HEK293T (cell line): ENCODE data around the gene CFAP97D2.

Source experiments
- ARNT ChIP-seq: fragments of 450-650 bp; IDR thresholded peaks from 2 replicates; pipeline ENCODE4 v1.6.1; 2017; ENCODE audit warnings: mild to moderate bottlenecking
- CTBP1 ChIP-seq: fragments of 450-650 bp; IDR thresholded peaks from 2 replicates; pipeline ENCODE4 v1.6.1; 2016; ENCODE audit warnings: borderline replicate concordance
- ELF4 ChIP-seq: fragments of 450-650 bp; IDR thresholded peaks from 2 replicates; pipeline ENCODE4 v1.6.1; 2017; ENCODE audit warnings: antibody characterized with exemption
- FOXK2 ChIP-seq: fragments of 450-650 bp; IDR thresholded peaks from 2 replicates; pipeline ENCODE4 v1.6.1; 2016; ENCODE audit warnings: mild to moderate bottlenecking
- FOXM1 ChIP-seq: fragments of 450-650 bp; IDR thresholded peaks from 2 replicates; pipeline ENCODE4 v1.6.1; 2017; ENCODE audit warnings: mild to moderate bottlenecking, borderline replicate concordance
- HDGF ChIP-seq: fragments of 450-650 bp; IDR thresholded peaks from 2 replicates; pipeline ENCODE4 v1.6.1; 2017; ENCODE audit warnings: antibody characterized with exemption, borderline replicate concordance
- LEF1 ChIP-seq: fragments of 450-650 bp; IDR thresholded peaks from 2 replicates; pipeline ENCODE4 v1.6.1; 2017; ENCODE audit warnings: mild to moderate bottlenecking, borderline replicate concordance
- NFRKB ChIP-seq: fragments of 450-650 bp; IDR thresholded peaks from 2 replicates; pipeline ENCODE4 v1.6.1; 2016; ENCODE audit warnings: mild to moderate bottlenecking, moderate library complexity
- SP1 ChIP-seq: fragments of 450-650 bp; IDR thresholded peaks from 2 replicates; pipeline ENCODE4 v1.6.1; 2017
- SUZ12 ChIP-seq: fragments of 450-650 bp; IDR thresholded peaks from 2 replicates; pipeline ENCODE4 v1.6.1; 2016; ENCODE audit warnings: mild to moderate bottlenecking
- TARDBP ChIP-seq: fragments of 450-650 bp; IDR thresholded peaks from 2 replicates; pipeline ENCODE4 v1.6.1; 2016
- TF ChIP-seq, protein P1 (sequence below): fragments of 450-650 bp; IDR thresholded peaks from 2 replicates; pipeline ENCODE4 v1.6.1; 2016

DNA sequence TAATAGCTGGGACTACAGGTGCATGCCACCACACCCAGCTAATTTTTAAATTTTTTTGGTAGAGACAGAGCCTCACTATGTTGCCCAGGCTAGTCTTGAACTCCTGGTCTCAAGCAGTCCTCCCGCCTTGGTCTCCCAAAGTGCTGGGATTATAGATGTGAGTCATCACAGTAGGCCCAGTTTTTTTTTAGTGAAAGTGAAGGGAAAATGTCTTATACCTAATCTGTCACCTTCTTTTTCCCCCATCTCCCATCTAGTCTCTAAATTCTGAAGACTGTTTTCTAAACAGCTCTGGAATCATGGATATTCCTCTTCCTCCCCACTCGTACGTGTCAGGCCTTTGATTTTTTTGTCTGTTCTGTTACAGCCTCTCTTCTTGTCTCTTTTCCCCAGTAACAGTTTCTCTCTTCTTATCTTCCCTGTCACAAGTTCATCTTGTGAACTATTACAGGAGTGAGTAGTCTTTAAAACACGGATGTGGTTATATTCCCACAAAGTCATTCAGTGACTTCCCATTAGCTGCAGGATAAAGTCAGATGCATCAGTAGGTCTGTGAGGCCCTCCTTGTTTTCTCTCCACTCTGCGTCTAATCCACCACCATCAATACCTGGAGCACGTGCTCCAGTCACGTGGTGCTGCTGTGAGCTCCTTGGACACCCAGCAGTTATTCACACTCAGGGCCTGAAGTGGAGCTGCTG, 58.5 kb downstream of the CFAP97D2 start:
- TF ChIP-seq ARNT, result no peak
- TF ChIP-seq CTBP1, result no peak
- no peak for TF ChIP-seq SUZ12
- no peak for TF ChIP-seq ELF4
- no peak for TF ChIP-seq TARDBP
- no peak for TF ChIP-seq FOXK2
- TF ChIP-seq, protein P1, sequence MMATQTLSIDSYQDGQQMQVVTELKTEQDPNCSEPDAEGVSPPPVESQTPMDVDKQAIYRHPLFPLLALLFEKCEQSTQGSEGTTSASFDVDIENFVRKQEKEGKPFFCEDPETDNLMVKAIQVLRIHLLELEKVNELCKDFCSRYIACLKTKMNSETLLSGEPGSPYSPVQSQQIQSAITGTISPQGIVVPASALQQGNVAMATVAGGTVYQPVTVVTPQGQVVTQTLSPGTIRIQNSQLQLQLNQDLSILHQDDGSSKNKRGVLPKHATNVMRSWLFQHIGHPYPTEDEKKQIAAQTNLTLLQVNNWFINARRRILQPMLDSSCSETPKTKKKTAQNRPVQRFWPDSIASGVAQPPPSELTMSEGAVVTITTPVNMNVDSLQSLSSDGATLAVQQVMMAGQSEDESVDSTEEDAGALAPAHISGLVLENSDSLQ, result no peak
- no peak for TF ChIP-seq HDGF
- no peak for TF ChIP-seq NFRKB
- TF ChIP-seq FOXM1, result no peak
- TF ChIP-seq SP1, result no peak
- no peak for TF ChIP-seq LEF1
